Mesenchymal stem cell (in vitro differentiated cells and primary cell): ENCODE results near the gene TMEM120A.
A peak's percentile ranks its signal among the peaks of the same experiment; 100 is the strongest.

Experiments used
- DNase-seq: peaks from one replicate; pipeline ENCODE4 v3.0.0-alpha.2; 2013
- H2AFZ ChIP-seq: one replicate; pipeline ENCODE4 v1.6.1; 2013; ENCODE audit warnings: low read depth, mild to moderate bottlenecking, control low read depth, inconsistent platforms, low read length, moderate library complexity
- H2AK5ac ChIP-seq: 2 replicates; pipeline ENCODE4 v1.6.1; 2013; ENCODE audit warnings: low read length, moderate library complexity, mild to moderate bottlenecking, inconsistent platforms; ENCODE audit not compliant: severe bottlenecking
- H2BK120ac ChIP-seq: one replicate; pipeline ENCODE4 v1.6.1; 2013; ENCODE audit warnings: low read depth, mild to moderate bottlenecking, inconsistent platforms, low read length, moderate library complexity
- H2BK12ac ChIP-seq, 2 experiments: one replicate each; pipeline ENCODE4 v1.6.1; 2013; ENCODE audit warnings: inconsistent platforms in 2 of 2, low read length in 2 of 2, mild to moderate bottlenecking in 2 of 2, moderate library complexity in 2 of 2, control low read depth in 1 of 2
- H2BK15ac ChIP-seq: one replicate; pipeline ENCODE4 v1.6.1; 2013; ENCODE audit warnings: mild to moderate bottlenecking, low read depth, inconsistent platforms; ENCODE audit not compliant: poor library complexity, severe bottlenecking
- H2BK5ac ChIP-seq: 2 replicates; pipeline ENCODE4 v1.6.1; 2013; ENCODE audit warnings: low read depth, mild to moderate bottlenecking, low read length, control low read depth, inconsistent platforms; ENCODE audit not compliant: poor library complexity, severe bottlenecking
- H3K14ac ChIP-seq, 2 experiments: one replicate each; pipeline ENCODE4 v1.6.1; 2013; ENCODE audit warnings: inconsistent platforms in 2 of 2, low read length in 2 of 2, control low read depth in 1 of 2, mild to moderate bottlenecking in 1 of 2, moderate library complexity in 1 of 2
- H3K18ac ChIP-seq, 2 experiments: one replicate each; pipeline ENCODE4 v1.6.1; 2013; ENCODE audit warnings: inconsistent platforms in 2 of 2, low read length in 2 of 2, control low read depth in 1 of 2, low read depth in 1 of 2, mild to moderate bottlenecking in 1 of 2
- H3K23ac ChIP-seq, 2 experiments: one replicate each; pipeline ENCODE4 v1.6.1; 2013; ENCODE audit warnings: inconsistent platforms in 2 of 2, low read length in 2 of 2, mild to moderate bottlenecking in 2 of 2, moderate library complexity in 2 of 2, control low read depth in 1 of 2
- H3K27ac ChIP-seq: 2 replicates; pipeline ENCODE4 v1.5.1; 2013; ENCODE audit warnings: mild to moderate bottlenecking, moderate library complexity, low read length, control low read depth, inconsistent platforms; ENCODE audit not compliant: poor library complexity, severe bottlenecking
- H3K27me3 ChIP-seq, 2 experiments: 2 replicates each; pipeline versions ENCODE4 v1.6.1 to v1.7.0; 2013; ENCODE audit warnings: low read length in 2 of 2, mild to moderate bottlenecking in 2 of 2, moderate library complexity in 2 of 2, control low read depth in 1 of 2, inconsistent platforms in 1 of 2; ENCODE audit not compliant: control insufficient read depth in 1 of 2, insufficient read depth in 1 of 2
- H3K36me3 ChIP-seq, 2 experiments: 2 replicates each; pipeline versions ENCODE4 v1.6.1 to v1.7.0; 2013; ENCODE audit warnings: low read length in 2 of 2, control low read depth in 1 of 2, inconsistent platforms in 1 of 2, low read depth in 1 of 2, mild to moderate bottlenecking in 1 of 2; ENCODE audit not compliant: insufficient read depth in 2 of 2, control insufficient read depth in 1 of 2
- H3K4ac ChIP-seq, 2 experiments: one replicate each; pipeline ENCODE4 v1.6.1; 2013; ENCODE audit warnings: inconsistent platforms in 2 of 2, low read length in 2 of 2, mild to moderate bottlenecking in 2 of 2, moderate library complexity in 2 of 2, control low read depth in 1 of 2, low read depth in 1 of 2
- H3K4me1 ChIP-seq: 2 replicates; pipeline ENCODE4 v1.6.1; 2013; ENCODE audit warnings: low read depth, low read length, control low read depth; ENCODE audit not compliant: control insufficient read depth, insufficient read depth
- H3K4me2 ChIP-seq: 2 replicates; pipeline ENCODE4 v1.6.1; 2013; ENCODE audit warnings: low read length, mild to moderate bottlenecking, inconsistent platforms; ENCODE audit not compliant: poor library complexity, severe bottlenecking
- H3K4me3 ChIP-seq, 2 experiments: 2 replicates each; pipeline versions ENCODE4 v1.5.1 to v1.7.0; 2013; ENCODE audit warnings: low read length in 2 of 2, mild to moderate bottlenecking in 2 of 2, control low read depth in 1 of 2, low read depth in 1 of 2; ENCODE audit not compliant: insufficient read depth in 1 of 2
- H3K79me1 ChIP-seq: replicated peaks from 2 replicates; pipeline ENCODE4 v1.6.1; 2013; ENCODE audit warnings: mild to moderate bottlenecking, control low read depth, low read length, inconsistent platforms; ENCODE audit not compliant: poor library complexity, severe bottlenecking
- H3K9ac ChIP-seq: 2 replicates; pipeline ENCODE4 v1.7.0; 2013; ENCODE audit warnings: mild to moderate bottlenecking, low read length, moderate library complexity
- H3K9me3 ChIP-seq: 2 replicates; pipeline ENCODE4 v1.7.0; 2013; ENCODE audit warnings: mild to moderate bottlenecking, low read length; ENCODE audit not compliant: control insufficient read depth
- H4K8ac ChIP-seq: one replicate; pipeline ENCODE4 v1.6.1; 2013; ENCODE audit warnings: inconsistent platforms, mild to moderate bottlenecking, low read length, moderate library complexity
- H4K91ac ChIP-seq: one replicate; pipeline ENCODE4 v1.6.1; 2013; ENCODE audit warnings: mild to moderate bottlenecking, low read length, inconsistent platforms
- WGBS: methylation state at CpG from one replicate; pipeline ENCODE4 v1.1.7; 2013; ENCODE audit warnings: mixed read lengths; 5-methylcytosine and 5-hydroxymethylcytosine counted together

Gene TMEM120A

DNA sequence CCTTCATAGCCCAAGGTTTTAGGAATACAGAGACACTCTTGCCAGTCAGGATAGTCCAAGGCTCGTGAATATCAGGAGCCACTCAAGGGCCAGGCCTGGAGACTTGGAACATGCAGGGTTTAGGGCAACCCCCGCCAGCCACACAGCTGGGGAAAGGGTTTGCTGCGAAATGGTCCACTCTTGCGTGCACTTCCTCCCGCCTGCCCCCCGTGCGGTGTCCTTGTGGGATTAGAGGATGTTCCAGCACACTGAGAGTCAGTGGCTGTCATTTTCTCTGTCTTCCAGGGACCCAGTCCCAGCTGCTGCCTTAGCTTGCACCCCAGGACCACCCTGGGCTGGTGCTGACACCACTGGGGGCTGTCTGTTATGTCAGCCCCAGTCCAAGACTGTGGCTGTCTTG is 41.0 kb downstream of the TMEM120A start:
- Histone ChIP-seq H3K4ac (no peak overlapping the region), H3K4me2 (no peak overlapping the region), H3K9me3 (no peaks in the 10 kb centered on the region), H3K27ac (no peak overlapping the region), H3K36me3 (peaks cover 21 to 47% of the 10 kb centered on the region in 2 experiments), H3K27me3 (no peaks in the 10 kb centered on the region), H2AFZ (no peak overlapping the region), H2BK12ac (peak overlapping the region in 1 of 2 experiments; percentile 10), H3K79me1 (peaks cover 18% of the 10 kb centered on the region), H3K14ac (no peak overlapping the region), H2BK120ac (no peak overlapping the region), H3K23ac (no peak overlapping the region), H4K8ac (no peak overlapping the region), H2AK5ac (no peak overlapping the region), H3K9ac (no peak overlapping the region), H2BK15ac (no peak overlapping the region), H4K91ac (no peak overlapping the region), H3K18ac (peak overlapping the region in 1 of 2 experiments; percentile 46), H3K4me3 (no peak overlapping the region), H3K4me1 (peaks cover 24% of the 10 kb centered on the region), H2BK5ac (no peak overlapping the region)
- 91% methylated on average over 7 of the region's 7 CpGs for WGBS
- no peak for DNase-seq

DNA sequence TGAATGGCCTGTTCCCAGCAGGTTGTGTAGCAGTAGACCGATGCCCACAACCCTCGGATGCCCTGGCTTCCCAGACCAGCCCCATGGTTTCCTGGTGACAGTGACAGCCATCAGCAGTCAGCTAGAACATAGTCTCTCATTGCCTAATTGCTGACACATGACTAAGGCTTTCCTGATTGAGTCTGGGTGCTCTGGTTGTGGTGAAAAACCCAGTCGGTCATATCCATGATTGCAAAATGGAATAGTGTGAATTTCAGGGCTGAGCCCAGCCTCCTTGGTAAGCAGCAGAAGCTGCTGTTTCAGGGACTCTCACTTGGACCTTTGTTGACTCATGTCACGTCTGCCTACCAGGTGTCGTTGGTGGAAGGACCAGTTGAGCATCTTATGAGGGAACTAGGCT is 42.9 kb downstream of the TMEM120A start:
- Histone ChIP-seq H3K4me1 (peaks cover 12% of the 10 kb centered on the region), H3K9me3 (no peaks in the 10 kb centered on the region), H2AFZ (no peak overlapping the region), H3K79me1 (peaks cover 28% of the 10 kb centered on the region), H3K14ac (peak overlapping the region in 1 of 2 experiments; percentile 59), H4K91ac (no peak overlapping the region), H2AK5ac (no peak overlapping the region), H3K4ac (no peak overlapping the region), H2BK120ac (no peak overlapping the region), H3K27me3 (no peaks in the 10 kb centered on the region), H2BK5ac (no peak overlapping the region), H2BK15ac (no peak overlapping the region), H3K4me3 (no peak overlapping the region), H3K18ac (peak overlapping the region in 1 of 2 experiments; percentile 43), H3K9ac (no peak overlapping the region), H3K27ac (no peak overlapping the region), H3K4me2 (no peak overlapping the region), H3K23ac (no peak overlapping the region), H3K36me3 (peaks cover 24 to 41% of the 10 kb centered on the region in 2 experiments), H2BK12ac (no peak overlapping the region), H4K8ac (no peak overlapping the region)
- peak; percentile 94 for DNase-seq
- 74% methylated on average over 5 of the region's 5 CpGs for WGBS

GRCh38 chr7:75950111-75950681 is 44.2 kb downstream of the TMEM120A start:
- Histone ChIP-seq H4K91ac (no peak overlapping the region), H3K4ac (peak overlapping the region in 1 of 2 experiments; percentile 44), H3K23ac (no peak overlapping the region), H3K4me1 (peaks cover 10% of the 10 kb centered on the region), H2AFZ (no peak overlapping the region), H2BK5ac (no peak overlapping the region), H3K4me2 (no peak overlapping the region), H3K9ac (no peak overlapping the region), H4K8ac (no peak overlapping the region), H3K18ac (no peak overlapping the region), H2BK12ac (no peak overlapping the region), H3K36me3 (peaks cover 15 to 28% of the 10 kb centered on the region in 2 experiments), H2BK120ac (no peak overlapping the region), H2BK15ac (no peak overlapping the region), H2AK5ac (no peak overlapping the region), H3K9me3 (no peaks in the 10 kb centered on the region), H3K14ac (peak overlapping the region in 1 of 2 experiments; percentile 53), H3K79me1 (peaks cover 31% of the 10 kb centered on the region), H3K27ac (no peak overlapping the region), H3K27me3 (no peaks in the 10 kb centered on the region), H3K4me3 (no peak overlapping the region)
- 90% methylated on average over 15 of the region's 15 CpGs for WGBS
- no peak for DNase-seq

GRCh38 chr7:75948179-75948578 is 46.2 kb downstream of the TMEM120A start:
- H2BK12ac ChIP-seq = no peak overlapping the region
- H3K27ac ChIP-seq = no peak overlapping the region
- H4K8ac ChIP-seq = no peak overlapping the region
- H3K4ac ChIP-seq = no peak overlapping the region
- H2BK5ac ChIP-seq = no peak overlapping the region
- H3K4me2 ChIP-seq = no peak overlapping the region
- no peak overlapping the region for H2AFZ ChIP-seq
- H3K4me3 ChIP-seq = no peak overlapping the region
- H2BK120ac ChIP-seq = no peak overlapping the region
- no peaks in the 10 kb centered on the region for H3K27me3 ChIP-seq
- peaks cover 9% of the 10 kb centered on the region for H3K4me1 ChIP-seq
- H3K18ac ChIP-seq = no peak overlapping the region
- no peak overlapping the region for H3K14ac ChIP-seq
- H3K36me3 ChIP-seq = peaks cover 8 to 13% of the 10 kb centered on the region in 2 experiments
- 92% methylated on average over 9 of the region's 9 CpGs for WGBS
- no peak overlapping the region for H2AK5ac ChIP-seq
- no peak overlapping the region for H2BK15ac ChIP-seq
- H3K9ac ChIP-seq = no peak overlapping the region
- no peak for DNase-seq
- H4K91ac ChIP-seq = no peak overlapping the region
- peaks cover 24% of the 10 kb centered on the region for H3K79me1 ChIP-seq
- no peaks in the 10 kb centered on the region for H3K9me3 ChIP-seq
- H3K23ac ChIP-seq = no peak overlapping the region
